GM21526 (cell line): ENCODE measurements around the gene OSTN.

Experiments used
- ATAC-seq: cut with Tn5 transposase; IDR thresholded peaks from one replicate; pipeline ENCODE4 v1.9.1; 2021; ENCODE audit warnings: moderate library complexity; ENCODE audit not compliant: unreplicated experiment, low FRiP score

The OSTN gene

DNA sequence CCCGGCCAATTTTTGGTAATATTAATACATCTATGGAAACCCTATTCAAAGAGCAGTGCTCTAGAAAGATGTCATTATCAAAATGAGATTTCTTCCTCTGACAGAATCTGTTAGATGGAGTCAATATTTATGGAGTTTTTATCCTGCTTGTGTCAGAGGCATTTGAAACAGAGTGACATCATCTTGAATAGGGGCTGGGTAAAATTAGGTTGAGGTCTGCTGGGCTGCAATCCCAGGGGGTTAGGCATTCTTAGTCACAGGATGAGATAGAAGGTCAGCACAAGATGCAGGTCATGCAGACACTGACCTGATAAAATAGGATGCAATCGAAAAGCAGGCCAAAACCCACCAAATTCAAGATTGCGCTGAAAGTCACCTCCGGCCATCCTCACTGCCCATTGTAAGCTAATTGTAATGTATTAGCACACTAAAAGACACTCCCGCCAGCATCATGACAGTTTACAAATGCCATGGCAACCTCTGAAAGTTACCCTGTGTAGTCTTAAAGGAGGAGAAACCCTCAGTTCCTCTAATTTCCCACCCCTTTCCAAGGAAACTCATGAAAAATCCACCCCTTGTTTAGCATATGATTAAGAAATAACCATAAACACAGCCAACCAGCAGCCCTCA lies 102.9 kb downstream of the OSTN start:
- ATAC-seq: no peak

DNA sequence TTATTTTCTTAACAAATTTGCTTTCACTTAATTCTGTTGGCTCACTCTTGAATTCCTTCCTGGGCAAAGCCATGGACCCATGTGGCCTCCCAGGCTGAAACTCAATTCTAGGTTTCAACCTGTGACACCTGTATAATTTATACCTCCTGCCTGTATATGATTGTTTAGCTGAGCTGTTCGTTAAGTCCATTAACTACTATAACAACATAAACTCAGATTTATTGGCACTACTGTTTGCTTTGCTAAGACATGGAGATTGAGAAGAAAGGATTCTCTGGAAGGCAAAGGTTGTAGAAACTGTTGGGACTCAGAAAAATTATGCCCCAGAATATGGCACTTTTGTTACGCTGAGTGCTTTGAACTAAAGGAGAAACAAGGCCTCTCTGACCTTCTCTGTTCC lies 103.4 kb downstream of the OSTN start:
- ATAC-seq: no peak

- ATAC-seq: no peak
Measured at GRCh38 chr3:191303596-191303995, 104.6 kb downstream of the OSTN start.

DNA sequence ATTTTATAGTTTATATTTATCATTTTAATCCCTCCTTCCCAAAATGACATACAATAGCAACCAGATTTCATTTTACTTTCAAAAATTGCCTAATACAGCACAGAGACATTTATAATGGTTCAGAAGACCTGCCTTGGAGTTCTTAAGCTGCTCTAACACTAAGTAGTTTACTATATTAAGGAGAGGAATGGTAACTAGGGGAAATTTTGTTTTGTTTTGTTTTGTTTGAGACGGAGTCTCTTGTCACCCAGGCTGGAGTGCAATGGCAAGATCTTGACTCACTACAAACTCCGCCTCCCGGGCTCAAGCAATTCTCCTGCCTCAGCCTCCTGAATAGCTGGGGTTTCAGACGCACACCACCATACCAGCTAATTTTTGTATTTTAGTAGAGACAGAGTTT lies 107.4 kb downstream of the OSTN start:
- no peak for ATAC-seq

- no peak for ATAC-seq
Measured at GRCh38 chr3:191307341-191307740, 108.3 kb downstream of the OSTN start.

- no peak for ATAC-seq
Measured at GRCh38 chr3:191313296-191313695, 114.3 kb downstream of the OSTN start.

DNA sequence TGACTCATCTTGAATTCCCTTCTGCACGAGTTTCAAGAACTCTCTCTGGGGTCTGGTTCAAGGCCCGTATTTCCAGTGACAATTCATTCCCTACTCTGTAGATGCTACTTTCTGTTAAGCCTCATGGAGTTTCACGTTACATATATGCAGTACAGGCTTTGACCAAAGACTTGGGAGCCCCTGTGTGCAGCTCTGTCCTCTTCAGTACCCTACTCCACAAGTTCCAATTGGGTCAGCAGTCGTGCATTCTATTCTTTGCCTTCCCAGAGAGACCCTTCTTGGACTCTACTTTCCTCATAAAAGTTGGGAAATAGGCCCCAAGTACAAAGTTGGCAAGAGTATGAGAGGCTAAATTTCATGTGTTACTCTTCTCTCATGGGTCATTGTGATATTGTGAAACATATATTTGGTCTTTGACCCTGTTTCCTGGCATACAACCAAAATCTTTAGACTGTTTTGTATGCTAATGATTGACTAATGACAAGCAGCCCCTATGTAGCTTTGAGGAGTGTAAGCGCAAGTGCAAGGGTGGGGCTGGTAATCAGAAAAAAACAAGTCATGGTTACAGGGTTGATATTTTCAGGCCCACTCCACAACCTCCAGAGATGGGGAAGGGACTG lies 115.2 kb downstream of the OSTN start:
- no peak for ATAC-seq
